GM11168 (cell line): ENCODE measurements around the gene REV3L.

Experiments used
- in situ Hi-C: fragments of 300-500 bp; cut with MboI; formaldehyde crosslinking; loops from one replicate; pipeline ENCODE4 v1.12.0; 2022; ENCODE audit warnings: low sequenced_read_pairs; ENCODE audit not compliant: unreplicated experiment

The REV3L gene

GRCh38 chr6:111276736-111277135 is 206.3 kb downstream of the REV3L start:
- in situ Hi-C loops = no loop called here

DNA sequence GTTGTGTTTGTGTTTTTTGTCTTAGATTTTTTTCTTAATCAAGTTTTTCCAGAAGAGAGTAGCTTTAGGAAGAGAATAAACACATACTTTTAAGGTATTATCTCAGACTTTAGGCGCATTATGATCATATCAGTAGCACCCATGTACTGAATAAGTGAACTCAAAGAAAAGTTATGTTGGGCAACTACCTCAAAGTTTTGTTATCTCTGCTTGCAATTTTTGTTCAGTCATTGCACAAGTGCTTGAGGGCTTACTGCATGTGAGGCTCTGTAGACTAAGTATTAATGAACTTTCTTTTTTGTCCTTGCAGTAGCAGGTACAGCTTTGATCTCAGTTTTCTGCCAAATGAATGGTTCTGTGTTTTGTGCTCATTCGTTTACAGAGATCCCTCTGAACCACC is 206.7 kb downstream of the REV3L start:
- in situ Hi-C loops = no loop called here

GRCh38 chr6:111274593-111275217 is 208.3 kb downstream of the REV3L start:
- in situ Hi-C loops = loop anchor here (25.0 kb wide), 1 partner anchor 763 kb away; no protein-coding TSS in a partner anchor

GRCh38 chr6:111270121-111270520 is 212.9 kb downstream of the REV3L start:
- in situ Hi-C loops = loop anchor here (25.0 kb wide), 1 partner anchor 767 kb away; no protein-coding TSS in a partner anchor

GRCh38 chr6:111269401-111269970 is 213.5 kb downstream of the REV3L start:
- in situ Hi-C loops = loop anchor here (25.0 kb wide), 1 partner anchor 768 kb away; no protein-coding TSS in a partner anchor

GRCh38 chr6:111267764-111268333 is 215.2 kb downstream of the REV3L start:
- in situ Hi-C loops = loop anchor here (25.0 kb wide), 1 partner anchor 769 kb away; no protein-coding TSS in a partner anchor

DNA sequence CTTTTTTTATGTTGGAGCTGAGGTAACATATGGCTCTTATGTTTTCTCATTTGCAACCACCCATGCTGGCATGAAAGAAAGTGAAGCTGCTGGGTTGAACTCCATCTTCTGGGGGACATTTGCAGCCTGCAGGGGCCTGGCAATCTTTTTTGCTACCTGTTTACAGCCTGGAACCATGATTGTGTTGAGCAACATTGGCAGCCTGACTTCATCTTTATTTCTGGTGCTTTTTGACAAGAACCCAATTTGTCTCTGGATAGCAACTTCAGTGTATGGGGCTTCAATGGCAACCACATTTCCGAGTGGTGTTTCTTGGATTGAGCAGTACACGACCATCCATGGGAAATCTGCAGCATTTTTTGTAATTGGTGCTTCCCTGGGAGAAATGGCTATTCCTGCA is 216.7 kb downstream of the REV3L start:
- in situ Hi-C loops = loop anchor here (25.0 kb wide), 1 partner anchor 771 kb away; no protein-coding TSS in a partner anchor

DNA sequence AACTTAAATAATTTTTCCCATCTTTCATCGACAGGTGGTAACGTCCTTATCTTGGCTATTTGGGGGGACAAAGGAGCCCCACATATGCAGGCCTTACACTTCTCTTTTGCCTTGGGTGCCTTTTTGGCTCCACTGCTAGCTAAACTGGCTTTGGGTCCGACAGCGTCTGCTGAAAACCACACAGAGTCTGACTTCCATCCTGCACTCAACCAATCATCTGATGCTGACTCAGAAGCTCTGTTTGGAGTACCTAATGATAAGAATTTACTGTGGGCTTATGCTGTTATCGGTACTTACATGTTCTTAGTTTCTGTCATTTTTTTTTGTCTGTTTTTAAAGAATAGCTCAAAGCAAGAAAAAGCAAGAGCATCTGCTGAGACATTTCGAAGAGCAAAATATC is 217.2 kb downstream of the REV3L start:
- in situ Hi-C loops = loop anchor here (25.0 kb wide), 1 partner anchor 771 kb away; no protein-coding TSS in a partner anchor

DNA sequence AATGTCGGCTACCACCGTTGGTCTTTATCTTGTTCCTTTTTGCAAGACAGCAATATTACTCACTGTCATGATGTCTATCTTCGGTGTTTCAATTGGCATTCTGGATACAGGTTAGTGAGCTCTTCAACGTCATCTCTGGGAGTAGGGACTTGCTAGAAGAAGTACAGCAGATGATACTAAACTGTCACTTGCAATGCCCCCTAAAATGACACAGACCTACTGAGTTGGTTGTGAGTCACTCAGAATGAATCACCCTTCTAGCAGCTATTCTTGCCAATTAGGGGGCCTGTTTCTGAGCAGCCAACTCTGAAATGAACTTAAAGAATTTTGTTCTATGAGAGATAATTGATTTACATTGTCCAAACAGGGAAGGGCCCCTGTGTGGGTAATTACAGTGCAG is 219.2 kb downstream of the REV3L start:
- in situ Hi-C loops = loop anchor here (5.0 to 25.0 kb wide), 2 partner anchors 213 to 773 kb away; no protein-coding TSS in a partner anchor

DNA sequence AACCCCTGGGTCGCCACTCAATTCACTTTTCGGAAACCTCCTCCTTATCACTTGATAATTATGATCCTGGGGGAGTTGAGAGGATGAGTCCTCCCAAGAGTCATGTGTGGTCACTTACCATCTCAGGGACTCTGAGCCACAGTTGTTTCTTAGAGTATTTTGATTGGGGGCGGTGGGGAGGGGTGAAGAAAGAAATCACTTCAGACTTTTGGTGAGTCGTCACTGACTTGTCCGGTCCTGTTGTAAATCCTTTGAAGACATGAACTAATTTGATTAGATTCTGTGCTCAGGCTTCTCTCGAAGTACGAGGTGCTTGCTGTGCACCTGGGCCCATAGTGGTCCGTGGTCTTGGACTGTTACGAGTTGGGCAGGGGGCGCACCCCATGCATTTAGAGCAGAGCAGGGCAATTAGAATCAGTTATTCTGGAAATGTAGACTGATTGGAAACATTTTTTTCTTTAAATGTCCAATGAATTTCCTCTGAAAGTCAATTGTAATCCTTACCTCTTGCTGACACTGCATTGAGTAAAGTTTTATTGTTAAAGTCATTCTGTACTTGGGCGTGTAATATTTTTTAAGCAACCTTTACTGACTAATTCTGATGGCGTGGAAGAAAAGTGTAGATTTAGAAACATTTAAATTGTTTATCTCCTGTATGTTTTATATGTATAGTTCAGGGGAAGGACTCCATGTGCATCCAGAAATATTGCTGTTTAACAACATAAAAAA is 222.3 kb downstream of the REV3L start:
- in situ Hi-C loops = loop anchor here (5.0 to 25.0 kb wide), 2 partner anchors 217 to 777 kb away; no protein-coding TSS in a partner anchor

DNA sequence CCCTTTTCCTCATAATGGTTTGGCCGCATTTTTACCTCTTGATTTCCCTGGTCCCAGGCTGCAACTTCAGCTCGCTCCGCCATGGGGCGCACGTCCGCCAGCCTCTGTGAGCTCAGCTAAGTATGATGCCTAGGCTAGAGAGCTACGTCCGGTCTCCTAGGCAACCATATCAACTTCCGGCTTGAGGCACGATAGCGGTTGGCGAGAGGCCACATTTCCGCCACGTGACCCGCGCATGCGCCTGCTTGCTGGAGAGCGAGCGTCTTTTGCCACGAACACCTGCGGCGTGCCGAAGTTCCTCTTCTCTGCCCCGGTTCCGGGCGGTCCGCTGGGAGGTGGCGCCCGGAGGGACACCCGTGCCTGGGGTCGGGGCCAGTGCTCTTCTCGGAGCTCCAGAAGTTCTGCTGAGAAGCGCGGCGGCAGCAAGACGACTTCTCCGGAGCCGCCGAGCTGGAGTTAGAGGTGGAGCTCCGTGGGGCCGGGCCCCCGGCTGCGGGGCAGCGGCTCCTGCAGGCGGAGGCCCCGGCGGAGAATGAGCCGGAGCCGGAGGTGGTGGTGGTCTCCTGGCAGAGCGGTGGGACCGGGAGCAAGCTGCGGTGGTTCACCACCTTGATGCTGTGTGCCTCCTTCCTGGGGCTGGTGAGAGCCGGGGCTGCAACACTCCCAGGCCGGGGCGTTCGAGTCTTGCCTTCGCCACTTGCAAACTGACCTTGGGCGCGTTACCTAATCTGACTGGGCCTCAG is 223.8 kb downstream of the REV3L start:
- in situ Hi-C loops = loop anchor here (25.0 kb wide), 1 partner anchor 778 kb away; no protein-coding TSS in a partner anchor

DNA sequence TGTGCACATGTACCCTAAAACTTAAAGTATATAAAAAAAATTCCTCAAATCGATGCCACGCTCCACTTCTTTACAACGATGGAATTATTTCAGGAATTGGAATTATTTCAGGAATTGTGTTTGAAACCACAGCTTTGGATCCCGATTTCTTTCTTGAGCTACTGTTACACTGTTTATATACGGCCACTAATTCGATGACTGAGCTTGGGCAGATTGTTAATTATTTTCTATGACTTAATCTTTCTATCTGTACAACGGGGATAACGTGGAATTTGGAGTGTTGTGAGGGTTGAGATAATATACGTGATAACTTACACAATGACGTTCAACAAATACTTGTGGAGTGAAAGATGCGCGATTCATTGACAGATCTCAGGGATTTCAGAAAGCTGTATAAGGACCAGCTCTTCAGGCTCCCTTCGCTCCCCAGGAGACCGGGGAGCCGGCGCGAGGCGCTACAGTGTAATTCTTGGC is 224.4 kb downstream of the REV3L start:
- in situ Hi-C loops = loop anchor here (25.0 kb wide), 1 partner anchor 779 kb away; no protein-coding TSS in a partner anchor

DNA sequence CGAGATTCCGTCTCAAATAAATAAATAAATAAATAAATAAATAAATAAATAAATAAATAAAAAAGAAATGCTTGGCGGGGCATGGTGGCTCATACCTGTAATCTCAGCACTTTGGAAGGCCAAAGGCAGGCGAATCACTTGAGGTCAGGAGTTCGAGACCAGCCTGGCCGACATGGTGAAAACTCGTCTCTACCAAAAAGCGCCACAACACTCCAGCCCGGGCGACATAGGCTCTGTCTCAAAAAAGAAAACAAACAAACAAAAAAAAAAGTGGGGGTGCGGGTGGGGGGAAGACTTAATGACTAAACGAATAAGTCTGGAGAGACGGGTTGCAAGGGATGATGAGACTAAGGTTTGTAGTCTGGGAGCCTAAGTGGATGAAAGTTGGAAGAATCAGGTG is 225.0 kb downstream of the REV3L start:
- in situ Hi-C loops = loop anchor here (25.0 kb wide), 1 partner anchor 779 kb away; no protein-coding TSS in a partner anchor

DNA sequence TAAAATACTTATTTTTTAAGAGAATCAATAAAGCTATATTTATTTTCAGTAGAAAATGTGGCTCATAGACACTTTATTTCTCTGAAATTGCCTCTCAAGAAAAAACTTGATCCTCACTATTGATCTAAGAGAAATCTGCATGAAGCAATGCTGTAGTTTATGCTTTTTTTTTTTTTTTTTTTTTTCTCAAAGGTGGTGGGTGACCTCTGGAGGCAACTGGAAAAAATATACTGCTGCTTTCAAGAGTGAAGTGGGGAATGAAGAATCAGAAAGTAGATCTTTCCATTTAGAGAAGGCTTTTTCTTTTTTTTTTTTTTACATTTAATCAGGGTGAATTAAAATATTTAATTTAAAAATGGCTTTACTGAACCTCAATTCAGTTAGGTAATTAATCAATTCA is 226.4 kb downstream of the REV3L start:
- in situ Hi-C loops = loop anchor here (25.0 kb wide), 1 partner anchor 781 kb away; no protein-coding TSS in a partner anchor

DNA sequence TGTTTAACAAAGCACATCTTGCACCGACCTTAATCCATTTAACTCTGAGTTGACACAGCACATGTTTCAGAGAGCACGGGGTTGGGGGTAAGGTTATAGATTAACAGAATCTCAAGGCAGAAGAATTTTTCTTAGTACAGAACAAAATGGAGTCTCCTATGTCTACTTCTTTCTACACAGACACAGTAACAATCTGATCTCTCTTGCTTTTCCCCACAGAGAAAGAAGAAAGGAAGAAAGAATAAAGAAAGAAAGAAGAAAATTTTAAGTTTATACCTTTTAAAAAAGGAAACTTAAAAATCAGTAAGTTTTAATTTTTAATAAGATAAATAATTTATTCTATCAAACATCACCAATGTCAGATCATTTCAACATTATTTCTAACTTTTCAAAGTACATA is 227.2 kb downstream of the REV3L start:
- in situ Hi-C loops = loop anchor here (25.0 kb wide), 1 partner anchor 781 kb away; no protein-coding TSS in a partner anchor

- in situ Hi-C loops = loop anchor here (25.0 kb wide), 1 partner anchor 783 kb away; no protein-coding TSS in a partner anchor
Measured at GRCh38 chr6:111254779-111255166, 228.2 kb downstream of the REV3L start.

DNA sequence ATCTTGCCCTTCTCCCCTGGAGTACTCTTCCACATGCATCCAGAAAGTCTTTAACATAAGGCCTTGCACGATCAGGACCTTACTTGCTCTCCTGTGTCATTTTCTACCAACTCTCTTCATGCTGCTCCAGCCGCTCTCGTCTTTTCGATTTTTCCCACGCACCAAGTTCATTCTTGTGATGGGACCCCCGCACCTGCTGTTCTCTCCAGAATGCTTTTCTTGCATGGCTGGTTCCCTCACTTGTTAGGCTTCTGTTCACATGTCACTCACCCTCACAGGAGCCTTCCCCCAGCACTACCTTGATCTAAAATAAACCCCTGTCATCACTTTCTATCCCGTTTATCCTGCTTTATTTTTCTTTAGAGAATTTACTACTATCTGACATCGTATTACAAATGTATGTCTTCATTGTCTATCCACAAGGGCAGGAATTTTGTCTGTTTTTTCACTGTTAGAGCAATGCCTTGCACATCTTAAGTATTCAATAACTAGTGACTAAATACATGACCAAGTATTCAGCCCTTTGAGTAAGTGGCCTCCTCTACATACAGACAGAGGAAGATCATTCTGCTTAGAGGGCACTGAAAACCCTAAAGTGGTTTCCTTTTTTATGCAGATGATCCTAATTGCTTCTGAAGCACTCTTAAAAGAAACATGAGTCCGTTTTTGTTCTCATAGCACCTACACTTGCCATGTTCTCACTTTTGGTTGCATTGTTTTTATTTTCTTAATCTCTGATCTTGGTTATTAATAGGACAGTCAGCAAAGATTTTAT is 228.8 kb downstream of the REV3L start:
- in situ Hi-C loops = loop anchor here (25.0 kb wide), 1 partner anchor 783 kb away; no protein-coding TSS in a partner anchor

- in situ Hi-C loops = loop anchor here (25.0 kb wide), 1 partner anchor 785 kb away; no protein-coding TSS in a partner anchor
Measured at GRCh38 chr6:111252726-111253125, 230.3 kb downstream of the REV3L start.
